Stimulated activated naive CD4-positive, alpha-beta T cell (primary cell): ENCODE data around the gene CRELD1.
"Not testable (repeated sequence)": the region's sequence is repeated elsewhere in the genome, so short reads cannot be mapped to it uniquely, and the experiment has no call there.

ENCODE experiments used
- DNase-seq, 6 experiments: peaks; one replicate each; lab custom pipeline; 2025; lab: John Stamatoyannopoulos, UW

CRELD1 gene

DNA sequence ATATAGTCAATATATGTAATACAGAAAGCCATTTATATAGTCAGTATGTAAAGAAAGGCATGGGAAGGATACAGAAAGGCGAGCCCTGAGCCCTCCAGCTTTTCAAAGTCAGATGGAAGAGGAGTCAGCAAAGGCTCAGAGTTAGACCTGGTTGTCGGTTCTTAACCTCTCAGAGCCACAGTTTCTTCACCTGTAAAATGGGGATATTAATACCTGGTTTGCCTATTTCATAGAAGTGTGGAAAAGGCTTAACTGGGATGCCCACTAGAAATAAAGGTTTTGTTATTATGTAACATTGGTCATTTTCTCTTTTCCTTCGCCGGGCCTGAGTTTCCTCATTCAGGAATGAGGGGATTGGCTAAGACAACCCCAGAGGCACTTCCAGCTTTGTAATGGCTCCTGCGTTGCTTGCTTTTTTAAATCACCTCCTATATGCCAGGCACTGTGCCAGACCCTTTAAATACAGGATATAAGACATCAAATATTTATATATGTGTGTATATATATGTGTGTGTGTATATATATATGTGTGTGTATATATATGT is 2.4 kb downstream of the CRELD1 start:
- no peak for DNase-seq

DNA sequence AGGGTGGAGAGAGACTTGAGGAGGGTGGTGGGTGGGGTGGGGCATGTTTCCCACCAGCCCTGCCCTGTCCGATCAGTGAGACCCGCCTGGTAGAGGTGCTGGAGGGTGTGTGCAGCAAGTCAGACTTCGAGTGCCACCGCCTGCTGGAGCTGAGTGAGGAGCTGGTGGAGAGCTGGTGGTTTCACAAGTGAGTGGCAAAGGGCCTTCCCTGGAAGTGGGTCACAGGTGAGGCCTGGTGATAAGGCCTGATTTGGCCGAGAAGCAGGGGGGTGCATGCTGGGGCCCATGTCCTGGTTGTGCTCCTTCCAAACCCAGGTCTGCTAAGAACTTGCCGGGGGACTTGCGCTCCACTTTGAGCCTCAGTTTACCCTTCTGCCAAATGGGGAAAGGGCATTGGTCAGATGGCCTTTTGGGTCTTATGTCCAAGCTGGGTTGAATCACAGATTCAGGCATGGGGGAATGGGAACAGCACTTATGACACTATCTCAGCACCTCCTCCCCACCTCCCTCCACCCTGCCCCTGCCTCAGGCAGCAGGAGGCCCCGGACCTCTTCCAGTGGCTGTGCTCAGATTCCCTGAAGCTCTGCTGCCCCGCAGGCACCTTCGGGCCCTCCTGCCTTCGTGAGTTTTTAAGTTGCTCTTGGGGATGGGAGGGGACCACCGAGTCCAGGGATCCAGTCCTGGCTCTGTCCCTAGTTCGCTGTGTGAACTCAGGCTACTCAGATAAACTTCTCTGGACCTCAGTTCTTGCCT is 4.0 kb downstream of the CRELD1 start:
- no peak for DNase-seq

DNA sequence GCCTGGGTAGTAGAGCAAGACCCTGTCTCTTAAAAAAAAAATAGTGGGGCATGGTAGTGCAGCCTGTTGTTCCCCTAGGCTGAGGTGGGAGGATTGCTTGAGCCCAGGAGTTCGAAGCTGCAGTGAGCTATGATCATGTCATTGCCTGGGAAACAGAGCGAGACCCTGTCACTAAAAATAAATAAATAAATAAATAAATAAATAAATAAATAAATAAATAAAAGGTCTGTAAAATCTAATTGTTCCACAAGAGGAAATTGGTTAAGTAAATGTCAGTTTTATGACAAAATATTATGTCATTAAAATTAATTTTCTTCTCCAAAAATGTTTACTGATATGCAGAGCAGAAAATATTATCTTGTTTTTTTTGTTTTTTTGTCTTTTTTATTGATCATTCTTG is 5.3 kb downstream of the CRELD1 start:
- no peak for DNase-seq

DNA sequence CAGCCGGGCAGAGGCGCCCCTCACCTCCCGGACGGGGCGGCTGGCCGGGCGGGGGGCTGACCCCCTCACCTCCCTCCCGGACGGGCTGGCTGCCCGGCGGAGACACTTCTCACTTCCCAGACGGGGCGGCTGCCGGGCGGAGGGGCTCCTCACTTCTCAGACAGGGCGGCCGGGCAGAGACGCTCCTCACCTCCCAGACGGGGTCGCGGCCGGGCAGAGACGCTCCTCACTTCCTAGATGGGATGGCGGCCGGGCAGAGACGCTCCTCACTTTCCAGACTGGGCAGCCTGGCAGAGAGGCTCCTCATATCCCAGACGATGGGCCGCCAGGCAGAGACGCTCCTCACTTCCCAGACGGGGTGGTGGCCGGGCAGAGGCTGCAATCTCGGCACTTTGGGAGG is 6.3 kb downstream of the CRELD1 start:
- not testable (repeated sequence) for DNase-seq

DNA sequence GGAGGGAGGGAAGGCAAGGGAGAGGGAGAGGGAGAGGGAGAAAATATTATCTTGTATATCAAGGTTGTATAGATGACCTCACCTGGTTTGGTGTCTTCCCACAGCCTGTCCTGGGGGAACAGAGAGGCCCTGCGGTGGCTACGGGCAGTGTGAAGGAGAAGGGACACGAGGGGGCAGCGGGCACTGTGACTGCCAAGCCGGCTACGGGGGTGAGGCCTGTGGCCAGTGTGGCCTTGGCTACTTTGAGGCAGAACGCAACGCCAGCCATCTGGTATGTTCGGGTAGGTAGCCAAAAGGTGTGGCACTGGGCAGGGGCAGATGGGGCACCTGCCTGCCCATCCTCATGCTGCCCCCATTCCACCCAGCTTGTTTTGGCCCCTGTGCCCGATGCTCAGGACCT is 7.1 kb downstream of the CRELD1 start:
- DNase-seq = no peak

DNA sequence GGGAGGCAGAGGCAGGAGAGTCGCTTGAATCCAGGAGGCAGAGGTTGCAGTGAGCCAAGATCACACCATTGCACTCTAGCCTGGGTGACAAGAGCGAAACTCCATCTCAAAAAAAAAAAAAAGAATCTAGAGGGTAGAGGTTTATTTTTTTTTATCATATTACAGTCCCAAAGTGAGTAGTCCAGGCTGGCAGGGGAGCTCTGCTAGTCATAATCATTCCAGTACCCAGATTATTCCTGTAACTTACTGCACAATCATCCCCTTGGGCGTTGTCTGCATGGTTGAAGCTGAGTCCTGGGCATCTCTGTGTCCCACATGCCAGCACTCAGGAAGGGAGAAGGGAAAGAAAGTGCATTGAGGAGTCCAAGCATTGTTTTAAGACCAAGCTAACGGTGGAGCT is 8.5 kb downstream of the CRELD1 start:
- no peak for DNase-seq

DNA sequence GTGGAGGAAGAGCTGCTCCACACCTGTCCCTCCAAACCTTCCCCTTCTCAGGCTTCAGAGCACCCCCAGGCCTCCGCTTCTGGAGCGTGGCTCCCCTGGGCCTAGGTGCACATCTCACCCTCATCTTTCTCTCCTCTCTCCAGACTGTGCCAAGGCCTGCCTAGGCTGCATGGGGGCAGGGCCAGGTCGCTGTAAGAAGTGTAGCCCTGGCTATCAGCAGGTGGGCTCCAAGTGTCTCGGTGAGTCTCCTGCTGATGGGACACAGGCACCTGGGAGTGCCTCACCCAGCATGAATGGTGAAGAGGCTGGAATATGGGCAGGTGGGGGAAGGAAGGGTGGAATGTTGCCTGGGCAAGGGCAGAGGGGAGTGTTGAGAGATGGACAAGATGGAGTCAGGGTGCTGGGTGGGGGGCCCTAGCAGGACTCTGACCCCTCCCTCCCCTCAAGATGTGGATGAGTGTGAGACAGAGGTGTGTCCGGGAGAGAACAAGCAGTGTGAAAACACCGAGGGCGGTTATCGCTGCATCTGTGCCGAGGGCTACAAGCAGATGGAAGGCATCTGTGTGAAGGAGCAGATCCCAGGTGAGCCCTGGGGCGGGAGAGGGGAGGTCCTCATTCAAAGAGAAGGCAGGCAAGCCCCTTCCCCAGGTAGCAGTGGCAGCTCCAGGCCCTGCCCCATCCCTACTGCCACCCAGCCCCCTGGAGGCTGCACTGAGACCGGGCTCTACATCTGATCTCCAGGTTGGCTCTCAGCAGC is 9.5 kb downstream of the CRELD1 start:
- no peak for DNase-seq

DNA sequence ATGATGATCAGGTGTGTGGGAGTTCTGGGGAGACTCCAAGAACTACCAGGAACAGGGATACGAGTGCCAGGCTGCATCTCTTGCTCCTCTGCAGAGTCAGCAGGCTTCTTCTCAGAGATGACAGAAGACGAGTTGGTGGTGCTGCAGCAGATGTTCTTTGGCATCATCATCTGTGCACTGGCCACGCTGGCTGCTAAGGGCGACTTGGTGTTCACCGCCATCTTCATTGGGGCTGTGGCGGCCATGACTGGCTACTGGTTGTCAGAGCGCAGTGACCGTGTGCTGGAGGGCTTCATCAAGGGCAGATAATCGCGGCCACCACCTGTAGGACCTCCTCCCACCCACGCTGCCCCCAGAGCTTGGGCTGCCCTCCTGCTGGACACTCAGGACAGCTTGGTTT is 10.6 kb downstream of the CRELD1 start:
- DNase-seq = no peak

DNA sequence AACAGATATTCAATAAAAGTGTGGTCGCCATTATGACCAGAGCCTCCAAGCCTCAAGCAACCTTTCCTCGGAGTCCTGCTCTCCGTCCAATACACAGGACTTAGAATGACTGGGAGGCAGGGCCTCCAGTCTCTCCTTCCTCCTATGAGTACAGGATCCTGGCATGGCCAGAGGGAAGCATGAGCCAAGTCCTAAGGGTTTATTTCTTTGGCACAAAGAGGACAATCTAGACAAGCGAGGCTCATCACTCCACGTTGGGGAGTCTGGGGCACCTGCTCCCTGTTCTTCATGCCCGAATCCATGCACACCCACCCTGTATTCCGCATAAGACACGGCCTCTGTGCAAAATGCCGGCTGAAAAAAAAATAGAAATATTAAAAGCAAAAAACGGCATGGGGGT is 11.7 kb downstream of the CRELD1 start:
- DNase-seq = no peak

DNA sequence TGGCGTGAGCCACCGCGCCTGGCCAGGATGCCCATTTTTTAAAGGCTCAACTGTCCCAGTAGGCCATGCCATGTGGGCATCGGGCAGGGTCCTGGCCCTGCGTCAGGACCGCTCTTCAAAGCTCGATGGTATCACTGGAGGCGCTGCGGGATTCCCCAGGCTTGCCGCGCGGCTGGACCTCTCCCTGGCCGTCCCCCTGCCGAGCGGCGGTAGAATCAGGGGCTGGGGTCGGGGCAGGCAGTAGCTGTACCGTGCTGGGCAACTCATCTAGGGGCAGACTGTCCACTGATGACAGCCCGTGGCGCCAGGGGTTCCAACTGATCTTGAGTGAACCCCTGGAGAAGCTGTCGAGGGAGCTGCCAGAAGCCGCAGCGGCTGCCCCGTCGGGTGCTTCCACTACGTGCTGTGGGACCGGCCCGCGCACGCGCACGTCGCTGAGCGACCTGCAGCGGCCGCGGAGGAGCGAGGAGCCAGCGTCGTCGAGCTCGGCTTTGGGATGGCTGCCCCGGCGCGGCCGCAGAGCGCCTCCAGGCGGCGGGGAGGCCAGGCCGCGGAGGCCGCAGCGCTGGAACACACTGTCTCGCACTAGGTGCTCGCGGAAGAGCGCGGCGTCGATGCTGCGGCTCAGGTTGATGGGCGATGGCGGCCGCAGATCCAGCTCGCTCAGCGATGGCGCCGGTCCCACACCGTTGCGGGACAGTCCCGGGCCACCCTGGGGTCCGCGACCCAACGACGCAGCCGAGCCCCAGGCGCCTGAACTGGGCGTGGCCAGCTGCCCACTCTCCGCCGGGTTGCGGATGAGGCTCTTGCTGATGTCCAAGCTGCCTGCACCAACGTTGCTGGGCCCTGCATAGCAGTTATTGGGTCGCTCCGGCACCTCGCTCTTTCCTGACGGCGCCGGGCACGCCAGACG is 12.7 kb downstream of the CRELD1 start:
- peak; percentile 53 to 86 (median 66) for DNase-seq

DNA sequence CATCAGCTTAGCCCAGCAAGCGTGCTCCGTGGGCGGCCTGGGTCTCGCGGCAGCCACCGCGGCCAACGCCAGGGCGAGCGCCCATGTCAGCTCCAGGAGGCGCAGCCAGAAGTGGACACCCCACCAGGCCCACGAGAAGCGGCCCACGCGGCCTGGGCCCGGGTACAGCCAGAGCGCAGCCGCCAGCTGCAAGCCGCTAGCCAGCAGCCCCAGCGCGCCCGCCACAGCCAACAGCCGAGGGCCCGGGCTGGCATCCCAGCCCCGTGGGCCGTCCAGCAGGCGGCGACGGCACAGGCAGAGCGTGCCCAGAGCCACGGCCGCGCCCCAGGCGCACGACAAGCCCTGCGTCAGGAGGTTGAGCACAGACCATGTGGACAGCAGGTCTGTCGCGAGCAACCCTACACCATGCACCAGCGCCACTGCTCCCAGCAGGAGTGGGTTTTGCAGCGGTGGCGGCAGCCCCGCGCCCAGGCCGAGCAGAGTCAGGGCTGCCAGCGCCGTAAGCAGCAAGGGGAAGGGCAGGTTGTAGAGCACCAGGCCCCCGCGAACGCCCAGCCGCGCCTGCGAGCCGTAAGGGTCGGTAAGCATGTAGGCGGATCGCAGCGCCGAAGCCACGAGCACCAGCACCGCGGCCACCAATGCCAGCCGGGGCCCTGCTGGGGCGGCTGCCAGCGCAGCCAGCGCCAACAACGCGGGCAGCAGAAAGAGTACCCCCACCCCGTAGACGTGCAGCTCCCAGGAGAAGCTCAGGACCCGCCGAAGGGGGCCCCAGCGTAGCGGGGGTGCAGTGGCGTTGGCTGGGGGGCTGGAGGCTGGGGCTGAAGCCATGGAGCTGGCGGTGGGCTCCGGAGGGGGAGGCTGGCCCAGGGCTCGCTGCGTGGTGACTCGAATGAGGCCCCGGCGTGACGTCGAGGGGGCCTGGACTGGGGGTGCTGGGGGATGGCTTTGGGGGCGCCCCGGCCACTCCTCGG is 13.7 kb downstream of the CRELD1 start:
- DNase-seq = no peak

DNA sequence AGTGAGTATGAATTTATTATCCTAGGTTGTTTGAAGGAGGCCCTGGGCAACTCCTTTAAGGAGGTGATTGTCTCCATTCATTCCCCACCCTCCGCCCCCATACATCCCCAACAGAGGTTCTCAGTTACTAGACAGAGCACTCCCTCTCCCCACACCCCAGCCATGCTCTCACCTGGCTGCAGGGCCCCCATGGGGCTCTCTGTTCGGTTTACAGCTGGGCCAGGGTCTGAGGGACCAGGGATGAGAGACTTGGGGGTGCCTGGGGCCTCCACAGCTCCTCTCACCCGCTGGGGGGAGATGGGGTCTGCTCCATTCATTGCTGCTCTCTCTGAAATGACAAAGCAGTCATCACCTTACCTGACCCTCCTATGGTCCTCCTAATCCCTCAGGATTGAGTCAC is 15.0 kb downstream of the CRELD1 start:
- no peak for DNase-seq

DNA sequence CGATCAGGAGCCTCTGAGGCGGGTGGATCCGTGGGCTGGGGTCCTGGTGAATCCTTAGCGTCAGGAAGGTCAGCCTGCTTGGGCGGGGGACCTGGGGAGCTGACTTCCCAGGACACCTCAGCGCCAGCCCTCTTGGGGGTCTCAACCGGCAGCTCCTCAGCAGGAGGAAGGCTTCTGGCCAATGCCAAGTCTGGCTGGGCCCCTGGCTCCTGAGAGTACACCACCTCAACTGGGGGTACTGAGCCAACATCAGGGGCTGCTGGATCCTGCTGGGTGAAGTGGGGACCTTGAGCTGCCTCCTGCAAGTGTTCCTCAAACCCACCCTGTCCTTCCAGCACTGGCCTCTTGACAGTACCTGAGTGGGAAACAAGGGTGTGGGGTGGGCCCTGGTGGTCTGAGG is 15.5 kb downstream of the CRELD1 start:
- DNase-seq = no peak

DNA sequence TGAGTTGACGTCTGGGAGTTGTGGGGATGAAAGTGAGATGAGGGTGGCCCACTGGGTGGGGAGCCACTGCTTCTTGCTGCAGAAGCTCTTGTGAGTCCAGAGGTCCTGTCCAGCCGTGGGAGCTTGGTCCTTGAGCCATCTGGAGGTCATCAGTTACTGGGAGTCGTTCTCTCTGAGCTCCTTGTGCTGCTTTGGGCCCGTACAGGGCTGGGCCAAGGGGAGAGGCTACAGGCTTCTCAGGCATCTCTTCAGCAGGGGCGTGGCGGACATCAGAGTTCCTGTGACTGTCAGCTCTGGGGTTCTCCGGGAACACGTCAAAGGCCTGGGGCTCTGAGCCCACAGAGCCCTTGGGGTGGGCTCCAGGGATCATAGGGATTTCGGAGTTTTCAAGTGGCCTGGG is 16.0 kb downstream of the CRELD1 start:
- DNase-seq = no peak

DNA sequence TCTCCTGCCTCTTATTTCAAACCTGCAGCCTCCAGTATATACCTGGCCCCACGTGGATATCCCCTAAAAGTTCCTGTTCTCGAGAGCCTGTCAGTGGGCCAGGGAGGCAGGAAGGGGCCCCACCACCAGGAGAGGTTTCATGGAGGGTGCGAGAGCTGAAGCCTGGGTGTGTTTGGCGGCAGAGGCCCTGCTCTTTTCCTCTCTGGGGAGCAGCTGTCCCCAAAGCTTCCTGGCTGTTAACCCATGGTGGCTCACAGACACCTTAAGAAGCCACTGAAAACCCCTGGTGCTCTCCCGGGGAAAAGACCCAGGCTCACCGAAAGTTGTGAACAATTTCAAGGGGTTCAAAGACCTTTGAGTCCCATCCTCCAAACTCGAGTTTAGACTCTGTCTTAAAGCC is 17.5 kb downstream of the CRELD1 start:
- no peak for DNase-seq

DNA sequence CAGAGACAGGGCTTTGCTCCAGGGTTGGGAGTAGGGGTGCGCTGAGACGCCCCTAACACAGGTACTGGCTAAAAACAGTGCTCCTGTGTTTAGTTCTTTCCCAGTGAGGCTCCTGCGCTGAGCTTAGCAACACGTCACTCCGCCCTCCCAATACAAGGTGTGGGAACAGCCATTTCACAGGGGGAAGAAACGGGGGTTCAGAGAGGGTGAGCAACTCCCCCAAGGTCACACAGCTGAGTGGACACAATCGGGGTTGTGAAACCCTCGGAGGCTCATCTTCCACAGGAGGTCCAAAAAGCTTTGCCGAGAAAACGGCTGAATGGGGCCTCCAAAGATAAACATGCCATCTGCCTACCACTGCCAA is 17.9 kb downstream of the CRELD1 start:
- no peak for DNase-seq

DNA sequence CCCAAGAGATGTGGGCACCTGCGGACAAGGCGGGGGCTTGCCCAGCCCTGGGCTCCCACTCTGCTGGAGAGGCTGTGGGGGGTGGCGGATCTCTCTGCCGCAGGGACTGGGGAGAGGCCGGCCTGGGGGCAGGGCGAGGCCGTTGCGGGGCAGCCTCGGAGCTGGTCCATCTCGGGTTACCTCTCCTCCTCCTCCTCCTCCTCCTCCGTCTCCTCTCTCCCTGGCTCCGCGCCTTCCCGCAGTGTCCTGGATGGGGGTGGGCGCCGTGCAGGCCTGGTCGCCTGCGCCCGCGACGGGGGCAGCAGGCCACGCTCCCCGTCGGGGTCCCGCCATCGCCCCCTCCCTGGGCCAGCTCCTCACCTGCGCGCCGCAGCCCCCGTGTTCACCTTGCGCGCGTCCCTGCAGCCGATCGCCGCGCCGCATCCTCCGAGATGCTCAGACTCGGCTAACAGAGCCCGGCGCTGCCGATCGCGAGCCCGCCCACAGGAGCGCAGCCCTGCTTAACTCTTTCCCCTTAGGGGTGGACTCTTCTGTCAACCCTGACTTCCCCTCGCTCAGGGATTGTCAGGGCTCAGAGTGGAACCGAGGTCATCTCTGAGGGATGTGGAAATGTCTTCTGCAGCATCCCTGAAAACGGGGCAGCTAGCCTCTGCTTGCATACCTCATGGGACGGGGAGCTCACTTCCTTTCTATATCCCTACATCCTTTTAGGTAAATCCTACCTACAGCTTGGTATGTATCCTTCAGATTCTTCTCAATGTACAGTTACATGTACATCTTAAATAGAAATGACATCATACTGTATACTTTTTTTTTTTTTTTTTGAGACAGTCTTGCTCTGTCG is 18.6 kb downstream of the CRELD1 start, which contains the start of gene PRRT3:
Gene PRRT3, minus strand, starts transcription at position 447 of the 844 bp plus-strand sequence. CDS start 2,293 bp downstream, outside the sequence.
- DNase-seq = peak; percentile 13 to 56 (median 22)

DNA sequence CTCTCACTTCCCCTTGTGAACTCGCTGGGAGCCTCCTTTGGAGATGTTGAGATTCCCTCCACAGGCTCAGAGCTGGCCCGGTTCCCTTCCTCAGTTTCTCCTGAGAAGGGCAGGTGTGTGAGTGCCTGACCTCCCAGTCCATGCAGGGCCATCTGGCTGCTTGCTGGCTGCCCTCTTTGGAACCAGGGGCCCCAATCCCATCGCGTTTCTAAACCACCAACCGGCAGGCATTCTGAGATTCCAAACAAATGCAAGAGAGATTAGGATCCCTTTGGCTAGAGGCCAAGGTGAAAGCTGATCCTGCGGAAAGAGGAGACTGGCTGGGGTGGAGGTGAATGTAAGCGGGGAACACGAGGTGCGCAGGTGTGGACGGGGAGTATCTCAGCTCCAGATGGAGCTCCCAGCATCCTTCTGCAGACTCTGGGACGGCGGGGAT is 21.5 kb downstream of the CRELD1 start:
- DNase-seq = no peak

DNA sequence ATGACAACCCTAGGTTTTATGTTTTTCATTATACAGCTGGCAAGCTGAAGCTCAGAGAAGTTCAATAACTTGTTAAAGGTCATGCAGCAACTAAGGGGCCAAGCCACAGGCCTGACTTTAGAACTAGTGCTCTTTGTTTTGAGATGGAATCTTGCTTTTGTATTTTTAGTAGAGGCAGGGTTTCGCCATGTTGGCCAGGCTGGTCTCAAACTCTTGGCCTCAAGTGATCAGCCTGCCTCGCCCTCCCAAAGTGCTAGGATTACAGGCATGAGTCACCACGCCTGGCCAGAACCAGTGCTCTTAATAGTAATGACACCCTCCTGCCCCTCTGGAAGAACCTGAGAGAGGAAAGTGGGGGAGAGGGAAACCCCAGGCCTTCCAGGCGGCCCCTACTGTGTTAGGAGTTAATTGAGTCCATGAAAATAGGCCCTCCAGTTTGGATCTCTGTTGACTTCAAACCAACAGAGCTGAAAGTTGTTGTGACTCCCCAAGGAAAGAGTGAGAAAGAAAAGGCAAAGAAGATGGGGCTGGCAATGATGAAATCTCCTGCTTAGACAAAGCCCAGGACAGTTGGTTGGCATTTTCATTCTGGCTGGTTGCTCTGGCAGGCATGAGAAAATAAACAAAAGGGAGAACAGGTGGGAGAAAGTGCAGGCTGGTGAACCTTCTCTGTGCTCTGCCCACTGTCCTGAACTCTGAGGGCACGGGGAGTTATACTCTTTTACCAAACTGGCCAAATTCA is 22.1 kb downstream of the CRELD1 start:
- DNase-seq = no peak
